Stimulated activated CD4-positive, alpha-beta T cell treated with anti-CD3 and anti-CD28 coated beads, Interleukin-15, amount 100 ng/mL, for 1 hour (primary cell): ENCODE data around the gene MASTL.
"Not testable (repeated sequence)": the region's sequence is repeated elsewhere in the genome, so short reads cannot be mapped to it uniquely, and the experiment has no call there.

Experiments used
- DNase-seq, 2 donors: peaks; one replicate each; pipeline ENCODE4 v3.0.0-alpha.2; 2020; ENCODE audit warnings: low read depth in 1 of 2, low spot score in 1 of 2

MASTL gene

GRCh38 chr10:27155066-27155754, at the start of gene MASTL:
Gene MASTL, plus strand, starts transcription at chr10:27155352. Its CDS starts 75 bp downstream, at chr10:27155427.
- peak; percentile 88 to 91 for DNase-seq

GRCh38 chr10:27108165-27108564, 47.0 kb upstream of the MASTL start:
- no peak for DNase-seq

- no peak for DNase-seq
Observed at GRCh38 chr10:27134371-27134770, 20.8 kb upstream of the MASTL start.

- no peak for DNase-seq
Observed at GRCh38 chr10:27138277-27138676, 16.9 kb upstream of the MASTL start.

- DNase-seq = no peak
Observed at GRCh38 chr10:27143686-27144085, 11.5 kb upstream of the MASTL start.

GRCh38 chr10:27145937-27146336, 9.2 kb upstream of the MASTL start:
- DNase-seq = no peak

GRCh38 chr10:27147701-27148100, 7.5 kb upstream of the MASTL start:
- no peak for DNase-seq

GRCh38 chr10:27150261-27150660, 4.9 kb upstream of the MASTL start:
- no peak for DNase-seq

GRCh38 chr10:27152687-27153086, 2.5 kb upstream of the MASTL start:
- no peak for DNase-seq

GRCh38 chr10:27153329-27153728, 1.8 kb upstream of the MASTL start:
- DNase-seq = no peak

- peak; percentile 2 to 4 for DNase-seq
Observed at GRCh38 chr10:27153845-27154193, 1.3 kb upstream of the MASTL start.

- not testable (repeated sequence) for DNase-seq
Observed at GRCh38 chr10:27156566-27156965, 1.4 kb downstream of the MASTL start.

GRCh38 chr10:27157150-27157549, 2.0 kb downstream of the MASTL start:
- no peak for DNase-seq

- DNase-seq = no peak
Observed at GRCh38 chr10:27158421-27158820, 3.3 kb downstream of the MASTL start.

- no peak for DNase-seq
Observed at GRCh38 chr10:27169849-27170248, 14.7 kb downstream of the MASTL start.

GRCh38 chr10:27188259-27188658, 33.1 kb downstream of the MASTL start:
- DNase-seq = no peak

- DNase-seq = no peak
Observed at GRCh38 chr10:27188897-27189296, 33.7 kb downstream of the MASTL start.

GRCh38 chr10:27190508-27190907, 35.4 kb downstream of the MASTL start:
- no peak for DNase-seq

- DNase-seq = no peak
Observed at GRCh38 chr10:27192284-27192683, 37.1 kb downstream of the MASTL start.

- no peak for DNase-seq
Observed at GRCh38 chr10:27197980-27198620, 42.9 kb downstream of the MASTL start.

GRCh38 chr10:27203806-27204205, 48.7 kb downstream of the MASTL start:
- DNase-seq = no peak

GRCh38 chr10:27207350-27207749, 52.2 kb downstream of the MASTL start:
- no peak for DNase-seq

GRCh38 chr10:27223964-27224363, 68.8 kb downstream of the MASTL start:
- DNase-seq = no peak
